Tibial nerve (tissue), 4 donors: ENCODE measurements around the gene BNIP1. TPM values are rescaled to one million over a fixed set of nuclear protein-coding genes. Genes with fewer than 3 reads are reported as not detected.

Experiments
- DNase-seq, 2 donors: peaks; one replicate each; pipeline ENCODE4 v3.0.0-alpha.2; 2019; ENCODE audit warnings: low spot score in 2 of 2
- H3K27ac ChIP-seq, 4 donors: fragments of 200-600 bp; sonication (generic) in 3 of 4; one replicate each; pipeline ENCODE4 v1.5.1; 2017 to 2019; ENCODE audit warnings: mild to moderate bottlenecking in 1 of 4
- H3K27me3 ChIP-seq, 2 donors: fragments of 200-600 bp; sonication (generic) in 1 of 2; one replicate each; pipeline versions ENCODE4 v1.5.1 to v1.6.0; 2017 to 2019
- H3K36me3 ChIP-seq, 3 donors: fragments of 200-600 bp; sonication (generic); one replicate each; pipeline ENCODE4 v1.5.1; 2018 to 2019
- H3K4me1 ChIP-seq, 4 donors: fragments of 200-600 bp; sonication (generic) in 3 of 4; one replicate each; pipeline ENCODE4 v1.5.1; 2017 to 2019
- H3K4me3 ChIP-seq, 4 donors: fragments of 200-600 bp; sonication (generic) in 3 of 4; one replicate each; pipeline ENCODE4 v1.5.1; 2017 to 2019; ENCODE audit warnings: mild to moderate bottlenecking in 1 of 4, moderate library complexity in 1 of 4
- H3K9me3 ChIP-seq, 4 donors: fragments of 200-600 bp; sonication (generic) in 3 of 4; one replicate each; pipeline ENCODE4 v1.5.1; 2017 to 2019
- EP300 ChIP-seq, 2 donors: sonication (generic); formaldehyde crosslinking; IDR thresholded peaks; one replicate each; pipeline ENCODE4 v1.6.1; 2017; ENCODE audit warnings: antibody characterized with exemption in 2 of 2, mild to moderate bottlenecking in 1 of 2
- POLR2A ChIP-seq, 2 donors: fragments of 450-650 bp; IDR thresholded peaks; one replicate each; pipeline ENCODE4 v1.6.1; 2017; ENCODE audit warnings: antibody characterized with exemption in 2 of 2, mild to moderate bottlenecking in 2 of 2, moderate library complexity in 2 of 2
- WGBS, 2 donors: methylation state at CpG; one replicate each; pipeline ENCODE4 v1.1.5; 2018; 5-methylcytosine and 5-hydroxymethylcytosine counted together
- total RNA-seq, 4 donors: library from RNA; depleted of rRNA; stranded (reverse); fragments of >200 nt; gene quantifications; one replicate each; pipeline ENCODE4 v1.1.0, GENCODE V29; 2016
- TF ChIP-seq, protein P1 (sequence below), 5 experiments: fragments of 200-600 bp in 3 of 5; fragments of 450-650 bp in 2 of 5; sonication (generic) in 3 of 5; IDR thresholded peaks; one replicate each; pipeline ENCODE4 v1.5.1; 2016 to 2019; ENCODE audit warnings: antibody characterized with exemption in 5 of 5, mild to moderate bottlenecking in 3 of 5, moderate library complexity in 2 of 5

The BNIP1 gene
- total RNA-seq, 4 donors from 2014 or later: 2.2 to 15.6 (median 10.0) TPM

DNA sequence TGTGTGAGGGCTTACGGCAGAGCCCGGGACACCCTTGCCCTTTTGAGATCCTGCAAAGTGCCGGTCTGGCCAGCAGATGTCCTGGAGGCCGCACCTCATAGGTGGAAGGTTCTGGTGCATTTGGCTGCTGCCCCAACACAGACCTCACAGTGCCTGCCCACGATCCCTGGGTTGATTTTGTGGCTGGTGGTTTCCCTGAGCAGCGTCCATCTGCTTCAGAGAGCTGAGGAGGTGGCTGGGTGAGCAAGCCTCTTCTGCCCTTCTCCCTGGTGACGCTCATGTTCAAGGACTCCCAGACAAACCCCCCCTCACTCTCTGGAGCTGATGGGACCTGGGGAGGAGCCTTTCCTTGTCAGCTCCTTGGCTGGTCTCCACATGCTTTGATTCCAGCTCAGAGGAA, 18.9 kb downstream of the BNIP1 start:
- no peak overlapping the region for H3K4me3 ChIP-seq
- peaks cover 0 to 69% (median 3%) of the 10 kb centered on the region in 3 donors for H3K36me3 ChIP-seq
- TF ChIP-seq, protein P1, sequence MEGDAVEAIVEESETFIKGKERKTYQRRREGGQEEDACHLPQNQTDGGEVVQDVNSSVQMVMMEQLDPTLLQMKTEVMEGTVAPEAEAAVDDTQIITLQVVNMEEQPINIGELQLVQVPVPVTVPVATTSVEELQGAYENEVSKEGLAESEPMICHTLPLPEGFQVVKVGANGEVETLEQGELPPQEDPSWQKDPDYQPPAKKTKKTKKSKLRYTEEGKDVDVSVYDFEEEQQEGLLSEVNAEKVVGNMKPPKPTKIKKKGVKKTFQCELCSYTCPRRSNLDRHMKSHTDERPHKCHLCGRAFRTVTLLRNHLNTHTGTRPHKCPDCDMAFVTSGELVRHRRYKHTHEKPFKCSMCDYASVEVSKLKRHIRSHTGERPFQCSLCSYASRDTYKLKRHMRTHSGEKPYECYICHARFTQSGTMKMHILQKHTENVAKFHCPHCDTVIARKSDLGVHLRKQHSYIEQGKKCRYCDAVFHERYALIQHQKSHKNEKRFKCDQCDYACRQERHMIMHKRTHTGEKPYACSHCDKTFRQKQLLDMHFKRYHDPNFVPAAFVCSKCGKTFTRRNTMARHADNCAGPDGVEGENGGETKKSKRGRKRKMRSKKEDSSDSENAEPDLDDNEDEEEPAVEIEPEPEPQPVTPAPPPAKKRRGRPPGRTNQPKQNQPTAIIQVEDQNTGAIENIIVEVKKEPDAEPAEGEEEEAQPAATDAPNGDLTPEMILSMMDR (IDR thresholded peaks at IDR 0.05): no peak
- TF ChIP-seq POLR2A (IDR thresholded peaks at IDR 0.05): no peak
- TF ChIP-seq EP300 (IDR thresholded peaks at IDR 0.05): no peak
- no peak for DNase-seq
- no peaks in the 10 kb centered on the region for H3K27me3 ChIP-seq
- 72 to 78% methylated on average over 7 of the region's 7 CpGs for WGBS, 2 donors
- no peaks in the 10 kb centered on the region for H3K4me1 ChIP-seq
- H3K9me3 ChIP-seq: no peaks in the 10 kb centered on the region
- no peak overlapping the region for H3K27ac ChIP-seq

DNA sequence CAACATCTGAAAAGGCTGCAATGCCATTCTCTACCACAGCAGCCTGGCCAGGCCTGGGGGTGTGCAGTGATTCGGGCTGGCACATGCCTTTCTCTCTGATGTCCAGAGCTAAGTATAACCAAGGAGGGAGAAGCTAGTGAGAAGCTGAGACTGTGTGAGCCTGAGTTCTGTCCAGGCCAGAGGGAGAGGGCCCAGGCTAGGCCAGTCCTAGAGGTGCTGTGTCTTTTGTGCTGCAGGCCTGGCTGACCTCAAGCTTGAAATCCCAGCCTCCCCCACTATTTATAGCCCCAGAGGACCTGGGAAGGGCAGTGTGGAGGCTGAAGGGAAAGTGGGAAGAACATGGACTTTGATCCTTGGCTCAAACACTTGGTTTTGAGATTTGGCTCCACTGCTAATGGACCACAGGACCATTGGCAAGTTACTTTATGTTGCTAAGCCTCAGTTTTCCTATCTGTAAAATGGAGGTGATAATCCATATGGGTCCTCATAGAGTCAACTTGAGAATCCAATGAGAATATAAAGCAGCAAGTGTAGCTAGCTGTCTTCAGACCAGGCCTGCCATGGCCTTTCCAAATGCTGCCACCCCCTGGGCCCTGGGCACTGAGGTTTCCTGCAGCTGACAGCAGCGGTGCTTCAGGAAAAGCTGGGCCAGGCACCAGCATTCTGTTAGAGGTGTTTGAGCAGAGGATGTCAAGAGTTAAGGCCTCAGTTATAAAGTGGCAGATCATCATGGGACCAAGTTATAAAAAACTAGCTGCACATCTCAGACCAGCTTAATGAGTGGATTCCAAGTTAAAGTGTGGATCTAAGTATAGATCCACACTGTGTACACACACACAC, 21.1 kb downstream of the BNIP1 start:
- TF ChIP-seq, protein P1 (IDR thresholded peaks at IDR 0.05): no peak
- TF ChIP-seq EP300 (IDR thresholded peaks at IDR 0.05) (no peak), POLR2A (IDR thresholded peaks at IDR 0.05) (no peak)
- Histone ChIP-seq H3K27me3 (no peaks in the 10 kb centered on the region), H3K4me1 (no peaks in the 10 kb centered on the region), H3K9me3 (no peaks in the 10 kb centered on the region), H3K36me3 (peaks cover 0 to 52% (median 0%) of the 10 kb centered on the region in 3 donors), H3K27ac (no peak overlapping the region), H3K4me3 (no peak overlapping the region)
- 74 to 85% methylated on average over 2 of the region's 2 CpGs for WGBS, 2 donors
- no peak for DNase-seq

DNA sequence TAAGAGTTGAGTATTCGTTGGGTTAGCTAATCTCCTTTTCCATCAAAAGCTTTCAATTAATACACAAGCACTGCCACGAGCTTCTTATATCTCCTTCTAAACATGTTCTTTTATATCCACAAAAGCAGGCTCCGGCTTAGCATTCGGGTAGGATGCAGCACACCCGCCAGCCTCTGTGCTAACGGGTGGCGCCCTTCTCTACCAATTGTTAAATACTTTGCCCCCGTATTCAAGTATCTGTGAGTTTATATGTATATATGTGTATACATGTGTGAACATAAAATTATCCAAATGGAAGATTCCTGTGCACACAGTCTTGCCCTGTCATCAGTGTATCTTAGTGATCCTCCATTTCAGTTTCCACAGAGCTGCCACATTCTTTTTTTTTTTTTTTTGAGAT, 27.8 kb downstream of the BNIP1 start:
- DNase-seq: no peak
- 82 to 87% methylated on average over 8 of the region's 8 CpGs for whole genome bisulfite sequencing, 2 donors

DNA sequence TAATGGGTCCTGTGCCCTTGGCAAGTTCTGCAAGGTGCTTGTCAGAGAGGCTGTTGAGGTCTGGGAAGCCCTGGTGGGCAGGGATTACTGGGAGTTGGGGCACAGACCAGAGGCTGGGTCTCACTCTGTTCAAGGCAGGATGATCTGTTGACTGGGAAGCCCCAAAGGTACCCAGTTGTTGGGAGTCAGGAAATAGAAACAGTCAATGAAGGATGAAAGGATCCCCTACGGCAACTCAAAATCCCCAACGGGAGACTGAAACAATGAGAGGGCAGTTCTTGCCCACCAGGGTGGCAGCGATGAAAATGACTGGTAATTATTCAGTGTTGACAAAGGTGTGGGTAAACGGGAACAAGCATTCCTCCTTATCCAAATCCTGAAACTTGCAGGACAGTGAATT, 31.2 kb downstream of the BNIP1 start:
- Histone ChIP-seq H3K27me3 (no peaks in the 10 kb centered on the region), H3K36me3 (peaks cover 0 to 14% (median 0%) of the 10 kb centered on the region in 3 donors), H3K4me1 (no peaks in the 10 kb centered on the region), H3K27ac (no peak overlapping the region), H3K4me3 (no peak overlapping the region), H3K9me3 (peaks cover 0 to 17% (median 0%) of the 10 kb centered on the region in 4 donors)
- WGBS, 2 donors: 29 to 42% methylated on average over 4 of the region's 4 CpGs
- TF ChIP-seq, protein P1 (IDR thresholded peaks at IDR 0.05): no peak
- TF ChIP-seq EP300 (IDR thresholded peaks at IDR 0.05): no peak
- TF ChIP-seq POLR2A (IDR thresholded peaks at IDR 0.05): no peak
- no peak for DNase-seq

More for the DNA sequence above, 27.8 kb downstream of the BNIP1 start:
- no peaks in the 10 kb centered on the region for H3K36me3 ChIP-seq
- H3K4me3 ChIP-seq: no peak overlapping the region
- no peaks in the 10 kb centered on the region for H3K27me3 ChIP-seq
- TF ChIP-seq POLR2A (IDR thresholded peaks at IDR 0.05) (no peak), EP300 (IDR thresholded peaks at IDR 0.05) (no peak)
- TF ChIP-seq, protein P1 (IDR thresholded peaks at IDR 0.05): no peak
- H3K9me3 ChIP-seq: peaks cover 0 to 7% (median 0%) of the 10 kb centered on the region in 4 donors
- no peaks in the 10 kb centered on the region for H3K4me1 ChIP-seq
- no peak overlapping the region for H3K27ac ChIP-seq

DNA sequence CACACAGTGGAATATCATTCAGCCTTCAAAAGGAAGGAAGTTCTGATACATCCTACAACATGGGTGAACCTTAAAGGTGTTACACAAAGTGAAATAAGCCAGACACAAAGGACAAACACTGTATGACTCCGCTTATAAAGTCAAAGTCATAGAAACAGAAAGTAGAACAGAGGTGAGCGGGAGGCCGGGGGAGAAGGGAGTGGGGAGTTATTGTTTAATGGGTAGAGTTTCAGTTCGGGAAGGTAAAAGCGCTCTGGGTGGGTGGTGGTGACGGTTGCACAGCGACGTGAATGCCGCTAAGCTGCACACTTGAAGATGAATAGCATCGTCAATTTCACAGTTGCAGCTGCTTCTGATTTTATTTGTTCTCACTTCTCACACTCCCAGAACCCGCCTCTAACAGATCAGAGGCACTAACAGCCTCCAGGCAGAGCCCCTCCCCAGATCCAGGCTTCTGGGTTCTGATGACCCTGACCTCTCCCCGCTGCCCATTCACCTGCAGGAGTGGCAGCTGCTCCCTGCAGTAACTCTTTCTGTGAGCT, 34.1 kb downstream of the BNIP1 start:
- no peak for DNase-seq
- no peaks in the 10 kb centered on the region for H3K27me3 ChIP-seq
- 73 to 75% methylated on average over 12 of the region's 12 CpGs for WGBS, 2 donors
- no peaks in the 10 kb centered on the region for H3K4me1 ChIP-seq
- peaks cover 0 to 17% (median 0%) of the 10 kb centered on the region in 4 donors for H3K9me3 ChIP-seq
- H3K27ac ChIP-seq: no peak overlapping the region
- H3K4me3 ChIP-seq: no peak overlapping the region
- peaks cover 0 to 14% (median 0%) of the 10 kb centered on the region in 3 donors for H3K36me3 ChIP-seq
- TF ChIP-seq, protein P1 (IDR thresholded peaks at IDR 0.05): no peak
- no peak for TF ChIP-seq EP300 (IDR thresholded peaks at IDR 0.05)
- TF ChIP-seq POLR2A (IDR thresholded peaks at IDR 0.05): no peak
